NCI-H2081 (cell line): ENCODE results near the gene ZCCHC2.

Source experiments
- DNase-seq, 2 experiments: peaks; one replicate each; lab custom pipeline; 2025; lab: John Stamatoyannopoulos, UW

The ZCCHC2 gene

GRCh38 chr18:62522504-62523254, at the start of gene ZCCHC2:
Gene ZCCHC2 (plus strand): TSS chr18:62523025. CDS start chr18:62523425, 400 bp downstream.
- peak; percentile 95 to 98 for DNase-seq

- DNase-seq: no peak
Observed at GRCh38 chr18:62479574-62479973, 43.3 kb upstream of the ZCCHC2 start.

DNA sequence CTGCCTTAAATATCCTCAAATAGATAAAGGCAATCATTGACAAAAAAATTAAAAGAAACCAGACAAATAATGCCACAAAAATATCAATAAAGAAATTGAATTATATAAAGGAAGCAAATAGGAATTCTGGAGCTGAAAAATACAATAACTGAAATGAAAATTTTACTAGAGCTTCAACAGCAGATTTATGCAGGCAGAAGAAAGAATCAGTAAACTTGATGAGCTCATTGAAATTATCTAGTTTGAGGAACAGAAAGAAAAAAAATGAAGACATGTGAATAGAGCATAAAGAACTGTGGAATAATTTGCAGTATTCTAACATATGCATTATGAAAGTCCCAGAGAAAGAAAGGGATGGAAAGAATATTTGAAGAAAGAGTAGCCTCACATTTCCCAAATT, 41.9 kb upstream of the ZCCHC2 start:
- no peak for DNase-seq

- DNase-seq: no peak
Observed at GRCh38 chr18:62484941-62485340, 37.9 kb upstream of the ZCCHC2 start.

DNA sequence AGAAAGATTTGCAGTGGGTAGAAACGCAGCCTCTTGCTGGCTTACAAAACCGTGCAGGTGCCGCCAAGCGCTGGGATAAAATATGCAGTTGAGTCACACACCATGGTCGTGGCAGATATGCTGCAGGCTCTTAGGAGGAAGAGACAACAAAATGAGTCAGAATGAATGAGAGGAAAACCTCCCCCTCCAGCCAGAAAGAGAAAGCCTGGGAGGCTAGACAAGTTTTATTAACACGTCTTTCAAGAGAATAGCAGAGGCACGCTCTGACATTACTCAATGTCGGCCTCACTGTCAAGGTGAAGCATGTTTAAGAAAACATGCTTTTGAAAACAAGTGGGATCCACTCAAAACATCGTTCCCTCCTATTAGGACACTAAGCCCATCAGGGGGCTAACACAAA, 37.1 kb upstream of the ZCCHC2 start:
- no peak for DNase-seq

DNA sequence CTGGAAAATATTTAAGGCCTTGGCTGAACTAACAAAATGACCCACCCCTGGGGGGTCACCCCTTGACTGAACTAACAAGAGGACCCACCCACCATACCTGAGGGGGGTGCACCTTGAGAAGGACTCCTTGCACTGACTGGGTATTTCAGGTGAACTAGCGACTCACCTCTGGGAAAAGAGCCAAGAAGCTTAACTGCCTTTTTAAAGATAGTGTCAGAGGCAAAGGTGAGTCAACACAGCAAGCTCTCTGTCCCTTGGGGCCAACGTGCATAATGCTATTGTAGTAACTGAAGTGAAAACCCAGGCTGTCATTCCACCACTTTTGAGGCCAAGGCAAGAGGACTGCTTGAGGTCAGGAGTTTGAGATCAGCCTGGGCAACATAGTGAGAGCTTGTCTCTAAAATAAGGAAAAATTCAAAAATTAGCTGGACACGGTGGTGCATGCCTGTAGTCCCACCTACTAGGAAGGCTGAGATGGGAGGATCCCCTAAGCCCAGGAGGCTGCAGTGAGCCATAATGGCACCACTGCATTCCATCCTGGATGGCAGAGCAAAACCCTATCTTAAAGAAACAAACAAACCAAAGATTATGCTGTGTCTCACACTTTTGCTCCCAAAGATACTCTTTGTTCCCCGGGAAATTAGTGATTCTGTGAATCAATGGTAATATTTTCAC, 36.4 kb upstream of the ZCCHC2 start:
- DNase-seq: peak; percentile 2 to 14

DNA sequence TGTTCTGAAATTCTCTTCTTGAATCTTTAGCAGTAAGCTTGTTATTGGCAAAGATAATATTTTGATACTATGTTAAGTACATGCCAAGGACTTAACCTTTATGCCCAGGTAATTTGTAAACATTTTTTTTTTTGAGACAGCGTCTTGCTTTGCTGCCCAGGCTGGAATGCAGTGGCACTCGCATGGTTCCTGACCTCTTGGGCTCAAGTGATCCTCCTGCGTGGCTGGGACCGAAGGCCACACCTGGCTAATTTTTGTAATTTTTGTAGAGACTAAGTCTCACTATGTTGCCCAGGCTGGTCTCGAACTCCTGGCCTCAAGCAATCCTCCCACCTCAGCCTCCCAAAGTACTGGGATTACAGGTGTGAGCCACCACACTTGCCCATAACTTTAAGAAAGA, 35.7 kb upstream of the ZCCHC2 start:
- no peak for DNase-seq

- no peak for DNase-seq
Observed at GRCh38 chr18:62490967-62491695, 31.7 kb upstream of the ZCCHC2 start.

DNA sequence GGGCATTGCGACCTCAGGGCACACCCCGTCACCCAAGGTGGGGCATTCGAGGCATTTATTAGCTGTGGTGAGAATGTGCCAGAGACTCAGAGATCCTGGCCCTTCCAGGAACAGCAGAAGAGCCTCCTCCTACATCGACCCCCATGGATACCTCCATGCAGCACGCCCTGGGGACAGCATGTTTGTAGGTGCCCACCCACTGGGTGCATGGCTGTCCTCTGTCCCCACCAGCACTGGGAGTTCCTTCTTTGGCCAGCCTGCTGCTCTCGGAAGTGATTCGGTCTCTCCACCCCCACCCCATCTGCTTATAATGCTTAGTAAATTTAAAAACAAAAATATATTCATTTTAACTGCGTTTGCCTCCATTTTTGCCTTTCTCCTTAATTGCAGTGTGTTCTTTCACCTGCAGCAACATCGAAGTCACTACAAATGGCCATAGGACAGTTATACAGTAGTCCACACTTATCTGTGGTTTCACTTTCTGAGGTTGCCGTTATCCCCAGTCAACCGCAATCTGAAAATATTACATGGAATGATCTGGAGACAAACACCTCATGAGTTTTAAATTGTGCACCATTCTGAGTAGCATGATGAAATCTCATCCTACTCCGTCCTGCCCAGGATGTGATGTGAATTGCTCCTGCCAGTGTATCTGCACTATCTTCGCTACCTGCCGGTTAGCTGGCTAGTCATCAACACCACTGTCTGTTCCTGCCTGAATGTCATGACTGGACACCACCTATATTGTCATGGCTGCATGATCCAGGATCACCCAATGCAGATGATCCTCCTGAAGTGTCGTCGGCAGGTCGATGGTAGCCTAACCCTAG, 29.6 kb upstream of the ZCCHC2 start:
- DNase-seq: no peak

GRCh38 chr18:62494764-62495163, 28.1 kb upstream of the ZCCHC2 start:
- no peak for DNase-seq

GRCh38 chr18:62496262-62496661, 26.6 kb upstream of the ZCCHC2 start:
- DNase-seq: no peak

- DNase-seq: no peak
Observed at GRCh38 chr18:62497190-62497772, 25.5 kb upstream of the ZCCHC2 start.

DNA sequence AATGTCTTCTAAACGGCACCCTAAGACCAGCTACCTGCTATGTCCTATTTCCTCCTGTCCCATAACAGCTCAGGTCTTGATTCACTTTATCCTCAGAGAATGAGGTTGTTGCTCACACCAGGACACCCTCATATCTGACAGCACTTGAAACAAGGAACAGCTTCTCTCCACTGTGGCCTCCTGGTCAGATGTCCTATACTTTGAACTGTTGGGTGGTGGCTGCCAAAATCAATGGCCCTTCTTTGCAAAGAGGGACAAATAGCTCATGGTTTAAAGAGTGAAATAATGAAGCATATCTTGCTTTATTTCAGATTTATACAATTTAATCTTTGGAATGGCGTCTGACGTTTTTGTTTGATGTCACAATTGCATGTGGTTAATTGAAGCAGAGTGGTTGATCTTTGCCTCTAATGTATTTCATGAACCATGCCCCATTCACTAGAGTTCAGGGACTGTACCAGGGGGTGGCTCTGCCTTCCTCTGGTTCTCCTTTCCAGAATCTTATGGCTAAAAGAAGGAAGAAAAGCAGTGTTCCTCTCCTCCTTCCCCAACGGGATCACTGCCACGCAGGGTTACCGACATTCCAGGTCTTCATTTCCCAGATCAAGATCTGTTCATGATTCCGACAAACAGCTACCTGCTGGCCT, 24.1 kb upstream of the ZCCHC2 start:
- DNase-seq: no peak

- DNase-seq: no peak
Observed at GRCh38 chr18:62499263-62499650, 23.6 kb upstream of the ZCCHC2 start.

- no peak for DNase-seq
Observed at GRCh38 chr18:62500174-62500573, 22.7 kb upstream of the ZCCHC2 start.

GRCh38 chr18:62500966-62501591, 21.7 kb upstream of the ZCCHC2 start:
- no peak for DNase-seq

- no peak for DNase-seq
Observed at GRCh38 chr18:62505669-62506494, 16.9 kb upstream of the ZCCHC2 start.

GRCh38 chr18:62506495-62507143, 16.2 kb upstream of the ZCCHC2 start:
- no peak for DNase-seq

DNA sequence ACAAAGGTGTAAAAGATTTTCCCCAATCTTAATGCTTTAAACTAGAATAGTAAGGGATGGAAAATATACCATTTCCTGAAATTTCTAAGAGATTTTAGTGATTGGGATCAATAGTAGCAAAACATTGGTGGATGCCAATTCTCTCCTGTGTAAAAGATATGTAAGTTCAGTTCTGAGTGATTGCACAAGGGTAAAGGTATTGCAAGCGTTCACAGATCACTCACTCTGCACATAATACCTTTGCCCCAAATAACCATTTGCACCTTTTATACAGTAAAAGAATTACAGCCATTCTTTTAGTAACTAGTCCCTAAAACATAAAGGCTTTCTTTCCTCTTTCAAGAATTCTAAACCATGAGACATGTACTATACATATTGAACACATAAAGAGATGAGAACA, 13.0 kb upstream of the ZCCHC2 start:
- no peak for DNase-seq
